Epidermal melanocyte (primary cell): Measurements from ENCODE around the gene ATP10A.

ENCODE experiments used
- DNase-seq: peaks from one replicate; pipeline ENCODE4 v3.0.0; 2011; ENCODE audit warnings: low spot score; ENCODE audit not compliant: insufficient read length

Gene ATP10A

GRCh38 chr15:25740383-25741255, 122.5 kb downstream of the ATP10A start:
- DNase-seq = no peak

- peak; percentile 38 for DNase-seq
Measured at GRCh38 chr15:25739687-25740121, 123.4 kb downstream of the ATP10A start.

GRCh38 chr15:25738171-25738965, 124.8 kb downstream of the ATP10A start:
- no peak for DNase-seq

GRCh38 chr15:25737218-25737643, 125.9 kb downstream of the ATP10A start:
- DNase-seq = no peak

GRCh38 chr15:25736461-25736860, 126.7 kb downstream of the ATP10A start:
- DNase-seq = no peak

- DNase-seq = no peak
Measured at GRCh38 chr15:25735550-25736384, 127.4 kb downstream of the ATP10A start.

- no peak for DNase-seq
Measured at GRCh38 chr15:25734680-25735355, 128.3 kb downstream of the ATP10A start.

GRCh38 chr15:25733856-25734679, 129.1 kb downstream of the ATP10A start:
- DNase-seq = no peak

- no peak for DNase-seq
Measured at GRCh38 chr15:25733036-25733855, 129.9 kb downstream of the ATP10A start.

- no peak for DNase-seq
Measured at GRCh38 chr15:25732191-25732590, 130.9 kb downstream of the ATP10A start.

GRCh38 chr15:25731411-25731810, 131.7 kb downstream of the ATP10A start:
- no peak for DNase-seq

GRCh38 chr15:25730918-25731317, 132.2 kb downstream of the ATP10A start:
- DNase-seq = no peak

GRCh38 chr15:25728816-25729215, 134.3 kb downstream of the ATP10A start:
- no peak for DNase-seq

GRCh38 chr15:25727867-25728600, 135.1 kb downstream of the ATP10A start:
- no peak for DNase-seq

GRCh38 chr15:25727116-25727515, 136.0 kb downstream of the ATP10A start:
- DNase-seq = no peak

- no peak for DNase-seq
Measured at GRCh38 chr15:25725758-25726157, 137.4 kb downstream of the ATP10A start.

- DNase-seq = no peak
Measured at GRCh38 chr15:25724899-25725298, 138.2 kb downstream of the ATP10A start.

- no peak for DNase-seq
Measured at GRCh38 chr15:25721605-25721955, 141.5 kb downstream of the ATP10A start.
